ENCODE results near the gene OR1J2. TPM values are rescaled to one million over a fixed set of nuclear protein-coding genes. Genes with fewer than 3 reads are reported as not detected.
"Not testable (repeated sequence)": the region's sequence is repeated elsewhere in the genome, so short reads cannot be mapped to it uniquely, and the experiment has no call there.

The OR1J2 gene
- total RNA-seq, 4 donors from 2014 or later = not detected

DNA sequence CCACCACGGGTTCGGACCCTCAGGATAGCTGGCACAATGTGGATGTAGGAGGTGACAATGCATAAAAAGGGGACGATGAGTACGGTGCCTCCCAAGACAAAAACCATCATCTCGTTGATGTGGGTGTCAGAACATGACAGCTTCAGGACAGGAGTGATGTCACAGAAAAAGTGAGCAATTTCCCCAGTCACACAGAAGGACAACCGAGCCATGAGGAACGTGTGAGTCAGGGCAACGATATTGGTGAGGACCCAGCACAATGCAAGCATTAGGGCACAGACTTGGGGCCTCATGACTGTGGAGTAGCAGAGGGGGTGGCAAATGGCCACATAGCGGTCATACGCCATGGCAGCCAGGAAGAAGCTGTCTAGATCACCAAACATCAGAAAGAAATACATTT, 16.0 kb downstream of the OR1J2 start:
- Histone ChIP-seq H3K27me3 (no peaks in the 10 kb centered on the region), H3K27ac (no peak overlapping the region), H3K36me3 (no peaks in the 10 kb centered on the region), H3K4me3 (no peak overlapping the region), H3K4me1 (no peaks in the 10 kb centered on the region), H3K9me3 (no peaks in the 10 kb centered on the region)
- 85% methylated on average over 10 of the region's 10 CpGs for WGBS
- TF ChIP-seq POLR2AphosphoS5 (IDR thresholded peaks at IDR 0.05) (no peak), CTCF (IDR thresholded peaks at IDR 0.05) (no peak), EP300 (IDR thresholded peaks at IDR 0.05) (no peak), POLR2A (IDR thresholded peaks at IDR 0.05) (no peak)
- DNase-seq (ENCODE audit: low spot score in 2 of 2) = no peak

GRCh38 chr9:122527193-122527592, 16.6 kb downstream of the OR1J2 start, which contains the start of gene OR1N1:
TSS of gene OR1N1 (minus strand) at chr9:122527293. CDS start at chr9:122527293, 0 bp downstream.
- no peak for DNase-seq (ENCODE audit: low spot score in 2 of 2)
- 73% methylated on average over 3 of the region's 3 CpGs for WGBS
- Histone ChIP-seq H3K4me3 (no peak within 1 kb of the TSS), H3K9me3 (no peaks in the 10 kb centered on the region), H3K27ac (no peak within 1 kb of the TSS), H3K36me3 (no peaks in the 10 kb centered on the region), H3K4me1 (no peaks in the 10 kb centered on the region), H3K27me3 (no peaks in the 10 kb centered on the region)
- TF ChIP-seq POLR2A (IDR thresholded peaks at IDR 0.05) = no peak
- TF ChIP-seq POLR2AphosphoS5 (IDR thresholded peaks at IDR 0.05) = no peak
- TF ChIP-seq CTCF (IDR thresholded peaks at IDR 0.05) = no peak
- TF ChIP-seq EP300 (IDR thresholded peaks at IDR 0.05) = no peak

- not testable (repeated sequence) for H3K4me1 ChIP-seq; H3K27ac ChIP-seq; H3K27me3 ChIP-seq; H3K4me3 ChIP-seq; DNase-seq (ENCODE audit: low spot score in 2 of 2); H3K9me3 ChIP-seq; H3K36me3 ChIP-seq
- 81% methylated on average over 4 of the region's 4 CpGs for WGBS
Measured at GRCh38 chr9:122531157-122531556, 20.6 kb downstream of the OR1J2 start.

- WGBS = 96% methylated on average over 1 of the region's 1 CpG
- DNase-seq (ENCODE audit: low spot score in 2 of 2) = no peak
- no peaks in the 10 kb centered on the region for H3K27me3 ChIP-seq
- H3K9me3 ChIP-seq = no peaks in the 10 kb centered on the region
- H3K27ac ChIP-seq = no peak overlapping the region
- no peaks in the 10 kb centered on the region for H3K36me3 ChIP-seq
- no peaks in the 10 kb centered on the region for H3K4me1 ChIP-seq
- TF ChIP-seq CTCF (IDR thresholded peaks at IDR 0.05) = no peak
- no peak for TF ChIP-seq POLR2A (IDR thresholded peaks at IDR 0.05)
- TF ChIP-seq POLR2AphosphoS5 (IDR thresholded peaks at IDR 0.05) = no peak
- no peak overlapping the region for H3K4me3 ChIP-seq
Measured at GRCh38 chr9:122536134-122536533, 25.5 kb downstream of the OR1J2 start.

DNA sequence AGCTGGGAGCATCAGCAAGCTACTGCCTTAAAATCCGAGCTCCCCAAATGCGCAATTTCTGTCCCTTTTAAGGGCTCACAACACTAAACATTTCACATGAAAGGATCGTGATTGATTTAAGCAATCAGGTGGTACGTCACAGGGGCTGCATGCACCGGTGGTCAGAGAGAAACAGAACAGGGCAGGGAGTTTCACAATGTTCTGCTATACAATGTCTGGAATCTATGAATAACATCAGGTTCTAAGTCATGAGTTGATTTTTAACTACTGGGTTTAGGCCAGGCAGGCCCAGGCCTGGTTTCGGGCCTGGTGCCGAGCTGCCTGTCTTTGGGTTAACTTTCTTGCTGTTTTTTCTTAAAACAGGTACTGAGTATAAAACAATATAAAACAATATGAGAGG, 26.5 kb downstream of the OR1J2 start:
- H3K9me3 ChIP-seq; H3K27me3 ChIP-seq; DNase-seq (ENCODE audit: low spot score in 2 of 2); H3K27ac ChIP-seq; H3K36me3 ChIP-seq; H3K4me3 ChIP-seq; H3K4me1 ChIP-seq: not testable (repeated sequence)
- 58% methylated on average over 7 of the region's 7 CpGs for WGBS

GRCh38 chr9:122538757-122539156, 28.2 kb downstream of the OR1J2 start:
- no peak overlapping the region for H3K27ac ChIP-seq
- H3K27me3 ChIP-seq = no peaks in the 10 kb centered on the region
- no peak overlapping the region for H3K4me3 ChIP-seq
- H3K4me1 ChIP-seq = no peaks in the 10 kb centered on the region
- no peaks in the 10 kb centered on the region for H3K36me3 ChIP-seq
- no peaks in the 10 kb centered on the region for H3K9me3 ChIP-seq
- TF ChIP-seq EP300 (IDR thresholded peaks at IDR 0.05) (no peak), POLR2A (IDR thresholded peaks at IDR 0.05) (no peak), CTCF (IDR thresholded peaks at IDR 0.05) (no peak), POLR2AphosphoS5 (IDR thresholded peaks at IDR 0.05) (no peak)
- DNase-seq (ENCODE audit: low spot score in 2 of 2) = no peak
- WGBS = 64% methylated on average over 2 of the region's 2 CpGs

Measured in suprapubic skin (tissue), 4 donors.